Stomach (tissue), 4 donors: ENCODE measurements around the gene PHETA2.

Experiments
- CTCF ChIP-seq, 7 experiments: fragments of 450-650 bp in 4 of 7; fragments of 200-600 bp in 3 of 7; sonication (generic) in 3 of 7; IDR thresholded peaks; one replicate each; pipeline ENCODE4 v1.5.1; 2016 to 2019; ENCODE audit warnings: antibody characterized with exemption in 7 of 7, control low read depth in 2 of 7, mild to moderate bottlenecking in 1 of 7
- EP300 ChIP-seq: sonication (generic); formaldehyde crosslinking; IDR thresholded peaks from one replicate; pipeline ENCODE4 v1.6.1; 2017; ENCODE audit warnings: antibody characterized with exemption
- POLR2A ChIP-seq, 4 donors: fragments of 450-650 bp; IDR thresholded peaks; one replicate each; pipeline ENCODE4 v1.6.1; 2016; ENCODE audit warnings: antibody characterized with exemption in 4 of 4, control low read depth in 2 of 4, mild to moderate bottlenecking in 1 of 4, moderate library complexity in 1 of 4
- POLR2AphosphoS5 ChIP-seq, 3 donors: sonication (generic); formaldehyde crosslinking; IDR thresholded peaks; one replicate each; pipeline ENCODE4 v1.6.1; 2016; ENCODE audit warnings: antibody characterized with exemption in 3 of 3

DNA sequence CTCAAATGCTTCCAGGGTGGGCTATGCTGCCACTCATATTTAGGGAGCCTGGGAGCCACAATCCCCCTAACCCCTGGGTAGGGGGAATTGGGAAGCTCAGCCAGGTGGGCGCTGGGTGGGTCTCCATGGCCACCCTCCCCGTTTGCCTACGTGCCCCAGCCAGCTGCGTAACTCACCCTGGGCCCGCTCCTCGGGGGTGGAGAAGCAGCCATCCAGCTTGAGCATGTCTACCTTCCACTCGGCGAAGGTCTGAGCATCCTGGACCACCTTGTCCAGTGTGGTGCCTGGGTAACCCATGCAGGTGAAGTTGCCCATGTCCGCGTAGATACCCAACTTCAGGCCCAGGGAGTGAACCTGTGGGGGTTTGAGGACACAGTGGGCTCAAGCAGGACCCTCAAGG is 7.1 kb upstream of the PHETA2 start:
- no peak for TF ChIP-seq CTCF (IDR thresholded peaks at IDR 0.05)
- TF ChIP-seq POLR2A (IDR thresholded peaks at IDR 0.05), result no peak
- no peak for TF ChIP-seq EP300
- TF ChIP-seq POLR2AphosphoS5 (IDR thresholded peaks at IDR 0.05), result no peak
